ENCODE results near the gene PDHX. TPM values are rescaled to one million over a fixed set of nuclear protein-coding genes. Genes with fewer than 3 reads are reported as not detected.
A peak's percentile ranks its signal among the peaks of the same experiment; 100 is the strongest.

Gene PDHX
- total RNA-seq, 1 experiment from 2014 or later: 43.4 TPM

DNA sequence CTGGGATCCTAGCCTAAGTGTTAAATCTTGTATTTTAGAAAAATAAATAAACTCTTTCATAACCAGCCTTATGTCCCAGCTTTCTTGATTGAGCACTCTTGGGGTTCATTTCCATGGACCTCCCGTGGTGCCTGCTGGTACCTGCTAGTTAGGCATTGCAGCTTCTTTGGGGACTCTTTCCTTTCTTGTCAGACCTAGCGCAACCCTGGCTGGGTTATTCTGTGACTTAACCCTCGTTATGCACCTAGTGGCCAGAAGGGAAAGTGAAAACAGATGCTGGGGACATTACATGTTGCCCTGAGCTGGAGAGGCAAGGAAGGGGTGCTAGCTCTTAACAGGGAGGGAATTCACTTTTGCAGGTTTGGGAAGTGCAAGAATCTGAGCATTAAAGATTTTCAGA, 47.0 kb upstream of the PDHX start:
- peaks cover 7% of the 10 kb centered on the region; the same call in 1 of the 2 replicates for H3K36me3 Mint-ChIP-seq
- peak; percentile 95 for ATAC-seq
- H3K27ac Mint-ChIP-seq: no peak overlapping the region
- peak; percentile 18 for DNase-seq (ENCODE audit: low spot score)
- H3K4me3 Mint-ChIP-seq: no peak overlapping the region
- H3K9me3 Mint-ChIP-seq: peaks cover 4% of the 10 kb centered on the region; the same call in 1 of the 2 replicates
- CTCF ChIA-PET: interaction anchor here (0.6 to 1.9 kb wide), 21 partner anchors 10 to 543 kb away, joined by 3 to 11 read pairs (median 3); no protein-coding TSS in a partner anchor
- POLR2A ChIA-PET: no interaction called here
- peaks cover 4% of the 10 kb centered on the region; the same call in 1 of the 2 replicates for H3K4me1 Mint-ChIP-seq
- no peaks in the 10 kb centered on the region for H3K27me3 Mint-ChIP-seq (ENCODE audit: low read depth)
- TF ChIP-seq, protein P1, sequence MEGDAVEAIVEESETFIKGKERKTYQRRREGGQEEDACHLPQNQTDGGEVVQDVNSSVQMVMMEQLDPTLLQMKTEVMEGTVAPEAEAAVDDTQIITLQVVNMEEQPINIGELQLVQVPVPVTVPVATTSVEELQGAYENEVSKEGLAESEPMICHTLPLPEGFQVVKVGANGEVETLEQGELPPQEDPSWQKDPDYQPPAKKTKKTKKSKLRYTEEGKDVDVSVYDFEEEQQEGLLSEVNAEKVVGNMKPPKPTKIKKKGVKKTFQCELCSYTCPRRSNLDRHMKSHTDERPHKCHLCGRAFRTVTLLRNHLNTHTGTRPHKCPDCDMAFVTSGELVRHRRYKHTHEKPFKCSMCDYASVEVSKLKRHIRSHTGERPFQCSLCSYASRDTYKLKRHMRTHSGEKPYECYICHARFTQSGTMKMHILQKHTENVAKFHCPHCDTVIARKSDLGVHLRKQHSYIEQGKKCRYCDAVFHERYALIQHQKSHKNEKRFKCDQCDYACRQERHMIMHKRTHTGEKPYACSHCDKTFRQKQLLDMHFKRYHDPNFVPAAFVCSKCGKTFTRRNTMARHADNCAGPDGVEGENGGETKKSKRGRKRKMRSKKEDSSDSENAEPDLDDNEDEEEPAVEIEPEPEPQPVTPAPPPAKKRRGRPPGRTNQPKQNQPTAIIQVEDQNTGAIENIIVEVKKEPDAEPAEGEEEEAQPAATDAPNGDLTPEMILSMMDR (IDR thresholded peaks at IDR 0.05): peak; percentile 37; the same call in 1 of the 2 replicates
- TF ChIP-seq ZNF423 (CRISPR knock-in tag; IDR thresholded peaks at IDR 0.05): no peak

DNA sequence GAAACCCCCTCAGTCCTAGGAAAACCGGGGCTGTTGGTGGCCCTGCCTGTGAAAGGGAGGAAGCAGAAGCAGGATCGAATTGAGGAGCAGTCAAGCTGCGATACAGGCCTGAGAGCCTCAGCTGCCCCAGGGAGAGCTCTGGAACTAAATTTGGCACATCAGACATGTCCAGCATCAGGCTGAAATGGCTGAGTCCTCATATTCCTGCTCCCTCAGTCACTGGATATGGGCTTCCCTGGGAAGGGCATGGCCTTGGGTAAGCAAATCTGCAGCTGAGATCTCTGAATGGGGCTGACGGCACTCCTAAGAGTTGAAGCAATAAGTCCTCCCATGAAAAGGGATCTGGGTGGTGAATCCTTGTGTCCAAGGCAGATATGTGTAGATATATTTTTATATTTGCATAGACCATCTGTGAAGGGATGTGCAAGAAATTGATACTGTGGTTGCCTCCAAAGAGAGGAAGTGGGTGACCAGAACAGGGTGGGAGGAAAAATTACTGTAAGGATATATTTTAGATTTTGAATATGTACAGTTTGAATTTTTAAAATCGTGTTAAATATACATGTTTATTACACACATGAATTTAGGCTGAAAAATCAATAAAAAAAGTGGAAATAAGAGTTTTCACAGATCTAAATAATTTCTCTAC, 45.7 kb upstream of the PDHX start:
- H3K36me3 Mint-ChIP-seq: peaks cover 14% of the 10 kb centered on the region; the same call in 1 of the 2 replicates
- H3K27me3 Mint-ChIP-seq (ENCODE audit: low read depth): no peaks in the 10 kb centered on the region
- H3K9me3 Mint-ChIP-seq: peaks cover 13% of the 10 kb centered on the region
- 0 out of 2 replicates have a peak, but pooled peaks cover 3% of the 10 kb centered on the region for H3K4me1 Mint-ChIP-seq
- ChIA-PET CTCF (interaction anchor here (1.0 kb wide), 1 partner anchor 8 kb away, joined by 3 read pairs; no protein-coding TSS in a partner anchor), POLR2A (no interaction called here)
- ATAC-seq (no peak), DNase-seq (ENCODE audit: low spot score) (no peak)
- no peak overlapping the region for H3K27ac Mint-ChIP-seq
- no peak for TF ChIP-seq ZBTB21 (CRISPR knock-in tag; IDR thresholded peaks at IDR 0.05; ENCODE audit: borderline replicate concordance)
- TF ChIP-seq, protein P2, sequence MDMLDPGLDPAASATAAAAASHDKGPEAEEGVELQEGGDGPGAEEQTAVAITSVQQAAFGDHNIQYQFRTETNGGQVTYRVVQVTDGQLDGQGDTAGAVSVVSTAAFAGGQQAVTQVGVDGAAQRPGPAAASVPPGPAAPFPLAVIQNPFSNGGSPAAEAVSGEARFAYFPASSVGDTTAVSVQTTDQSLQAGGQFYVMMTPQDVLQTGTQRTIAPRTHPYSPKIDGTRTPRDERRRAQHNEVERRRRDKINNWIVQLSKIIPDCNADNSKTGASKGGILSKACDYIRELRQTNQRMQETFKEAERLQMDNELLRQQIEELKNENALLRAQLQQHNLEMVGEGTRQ (CRISPR knock-in tag; IDR thresholded peaks at IDR 0.05): no peak
- TF ChIP-seq ZNF232 (CRISPR knock-in tag; IDR thresholded peaks at IDR 0.05): no peak
- TF ChIP-seq, protein P3, sequence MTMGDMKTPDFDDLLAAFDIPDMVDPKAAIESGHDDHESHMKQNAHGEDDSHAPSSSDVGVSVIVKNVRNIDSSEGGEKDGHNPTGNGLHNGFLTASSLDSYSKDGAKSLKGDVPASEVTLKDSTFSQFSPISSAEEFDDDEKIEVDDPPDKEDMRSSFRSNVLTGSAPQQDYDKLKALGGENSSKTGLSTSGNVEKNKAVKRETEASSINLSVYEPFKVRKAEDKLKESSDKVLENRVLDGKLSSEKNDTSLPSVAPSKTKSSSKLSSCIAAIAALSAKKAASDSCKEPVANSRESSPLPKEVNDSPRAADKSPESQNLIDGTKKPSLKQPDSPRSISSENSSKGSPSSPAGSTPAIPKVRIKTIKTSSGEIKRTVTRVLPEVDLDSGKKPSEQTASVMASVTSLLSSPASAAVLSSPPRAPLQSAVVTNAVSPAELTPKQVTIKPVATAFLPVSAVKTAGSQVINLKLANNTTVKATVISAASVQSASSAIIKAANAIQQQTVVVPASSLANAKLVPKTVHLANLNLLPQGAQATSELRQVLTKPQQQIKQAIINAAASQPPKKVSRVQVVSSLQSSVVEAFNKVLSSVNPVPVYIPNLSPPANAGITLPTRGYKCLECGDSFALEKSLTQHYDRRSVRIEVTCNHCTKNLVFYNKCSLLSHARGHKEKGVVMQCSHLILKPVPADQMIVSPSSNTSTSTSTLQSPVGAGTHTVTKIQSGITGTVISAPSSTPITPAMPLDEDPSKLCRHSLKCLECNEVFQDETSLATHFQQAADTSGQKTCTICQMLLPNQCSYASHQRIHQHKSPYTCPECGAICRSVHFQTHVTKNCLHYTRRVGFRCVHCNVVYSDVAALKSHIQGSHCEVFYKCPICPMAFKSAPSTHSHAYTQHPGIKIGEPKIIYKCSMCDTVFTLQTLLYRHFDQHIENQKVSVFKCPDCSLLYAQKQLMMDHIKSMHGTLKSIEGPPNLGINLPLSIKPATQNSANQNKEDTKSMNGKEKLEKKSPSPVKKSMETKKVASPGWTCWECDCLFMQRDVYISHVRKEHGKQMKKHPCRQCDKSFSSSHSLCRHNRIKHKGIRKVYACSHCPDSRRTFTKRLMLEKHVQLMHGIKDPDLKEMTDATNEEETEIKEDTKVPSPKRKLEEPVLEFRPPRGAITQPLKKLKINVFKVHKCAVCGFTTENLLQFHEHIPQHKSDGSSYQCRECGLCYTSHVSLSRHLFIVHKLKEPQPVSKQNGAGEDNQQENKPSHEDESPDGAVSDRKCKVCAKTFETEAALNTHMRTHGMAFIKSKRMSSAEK (CRISPR knock-in tag; IDR thresholded peaks at IDR 0.05; ENCODE audit: borderline replicate concordance): no peak
- no peak for TF ChIP-seq ZNF317 (CRISPR knock-in tag; IDR thresholded peaks at IDR 0.05; ENCODE audit: borderline replicate concordance, low read depth)
- no peak for TF ChIP-seq CREB1 (CRISPR knock-in tag; IDR thresholded peaks at IDR 0.05)
- no peak for TF ChIP-seq ZNF138 (CRISPR knock-in tag; conservative IDR thresholded peaks at IDR 0.05)
- TF ChIP-seq, protein P4, sequence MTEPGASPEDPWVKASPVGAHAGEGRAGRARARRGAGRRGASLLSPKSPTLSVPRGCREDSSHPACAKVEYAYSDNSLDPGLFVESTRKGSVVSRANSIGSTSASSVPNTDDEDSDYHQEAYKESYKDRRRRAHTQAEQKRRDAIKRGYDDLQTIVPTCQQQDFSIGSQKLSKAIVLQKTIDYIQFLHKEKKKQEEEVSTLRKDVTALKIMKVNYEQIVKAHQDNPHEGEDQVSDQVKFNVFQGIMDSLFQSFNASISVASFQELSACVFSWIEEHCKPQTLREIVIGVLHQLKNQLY (CRISPR knock-in tag; IDR thresholded peaks at IDR 0.05): no peak
- no peak for TF ChIP-seq GABPB1 (CRISPR knock-in tag; IDR thresholded peaks at IDR 0.05)
- TF ChIP-seq ATF1 (CRISPR knock-in tag; IDR thresholded peaks at IDR 0.05): no peak
- TF ChIP-seq CREM (CRISPR knock-in tag; IDR thresholded peaks at IDR 0.05): no peak
- TF ChIP-seq MXD4 (CRISPR knock-in tag; IDR thresholded peaks at IDR 0.05; ENCODE audit: borderline replicate concordance): no peak
- TF ChIP-seq SOX15 (CRISPR knock-in tag; IDR thresholded peaks at IDR 0.05): no peak
- no peak for TF ChIP-seq SMAD4 (CRISPR knock-in tag; IDR thresholded peaks at IDR 0.05)
- no peak overlapping the region for H3K4me3 Mint-ChIP-seq
